GM12878 (cell line): ENCODE measurements around the gene RNLS. TPM values are rescaled to one million over a fixed set of nuclear protein-coding genes. Genes with fewer than 3 reads are reported as not detected.

Experiments used
- ATAC-seq: fragments of 200-7000 bp; cut with Tn5 transposase; 3 replicates; pipeline ENCODE4 v1.9.1; 2020; ENCODE audit warnings: mild to moderate bottlenecking, moderate library complexity
- BruUV-seq: library from RNA; stranded (reverse); fragments of 400-500 nt; replicated peaks from 2 replicates; lab custom pipeline; 2021; lab: Mats Ljungman, UMichigan
- CTCF ChIA-PET: fragments of 300-600 bp; sonication (Branson Sonifier 250); formaldehyde crosslinking; extraction: SDS; loops from one replicate; lab custom pipeline; 2021; ENCODE audit warnings: inconsistent platforms; lab: Yijun Ruan, JAX
- POLR2A ChIA-PET: fragments of 350-600 bp; formaldehyde crosslinking; extraction: SDS; loops from one replicate; lab custom pipeline; 2021; ENCODE audit warnings: inconsistent platforms; lab: Charles Lee
- RAD21 ChIA-PET: fragments of 300-600 bp; sonication (Branson Sonifier 250); formaldehyde crosslinking; loops from one replicate; lab custom pipeline; 2023; ENCODE audit warnings: antibody characterized with exemption; ENCODE audit not compliant: unreplicated experiment; lab: Charles Lee
- SMC1A ChIA-PET: fragments of 300-600 bp; sonication (Branson Sonifier 250); formaldehyde crosslinking; loops from one replicate; lab custom pipeline; 2023; ENCODE audit not compliant: unreplicated experiment, uncharacterized antibody; lab: Charles Lee
- DNase-seq: peaks from one replicate; pipeline ENCODE4 v3.0.0-alpha.2; 2011; ENCODE audit warnings: low read depth, low spot score
- FAIRE-seq: peaks from 3 replicates; lab custom pipeline; 2011; peaks lifted over from hg19 to GRCh38; lab: Jason Lieb, UNC
- H2AFZ ChIP-seq: 2 replicates; pipeline ENCODE4 v1.6.0; 2011; ENCODE audit warnings: low read depth, low read length, control low read depth; ENCODE audit not compliant: control insufficient read depth
- H3K27ac ChIP-seq: 2 replicates; pipeline ENCODE4 v1.5.1; 2011; ENCODE audit warnings: control low read depth; ENCODE audit not compliant: control insufficient read depth, insufficient read depth
- H3K27me3 ChIP-seq, 2 experiments: replicated peaks in 1 of 2; 2 replicates each; pipeline versions ENCODE4 v1.6.0 to v1.6.1; 2011; ENCODE audit warnings: low read length in 1 of 2; ENCODE audit not compliant: control insufficient read depth in 2 of 2, insufficient read depth in 2 of 2
- H3K36me3 ChIP-seq, 2 experiments: 2 replicates each; pipeline ENCODE4 v1.5.1; 2011; ENCODE audit warnings: low read length in 1 of 2; ENCODE audit not compliant: control insufficient read depth in 2 of 2, insufficient read depth in 2 of 2
- H3K4me1 ChIP-seq: 2 replicates; pipeline ENCODE4 v1.6.1; 2011; ENCODE audit warnings: mild to moderate bottlenecking, low read length, moderate library complexity, mixed read lengths; ENCODE audit not compliant: control insufficient read depth, insufficient read depth
- H3K4me2 ChIP-seq: 2 replicates; pipeline ENCODE4 v1.6.0; 2011; ENCODE audit warnings: control low read depth; ENCODE audit not compliant: control insufficient read depth, insufficient read depth
- H3K4me3 ChIP-seq: fragments of 200-600 bp; sonication (generic); 2 replicates; pipeline ENCODE4 v1.5.1; 2016
- H3K79me2 ChIP-seq: 2 replicates; pipeline ENCODE4 v1.6.0; 2011; ENCODE audit warnings: low read length; ENCODE audit not compliant: control insufficient read depth, insufficient read depth
- H3K9ac ChIP-seq: 2 replicates; pipeline ENCODE4 v1.8.0; 2011; ENCODE audit warnings: low read length, control low read depth, mixed read lengths; ENCODE audit not compliant: control insufficient read depth, insufficient read depth
- H3K9me3 ChIP-seq: replicated peaks from 3 replicates; pipeline ENCODE4 v1.5.1; 2011; ENCODE audit warnings: mild to moderate bottlenecking, low read length; ENCODE audit not compliant: control insufficient read depth, insufficient read depth
- H4K20me1 ChIP-seq: 2 replicates; pipeline ENCODE4 v1.6.0; 2011; ENCODE audit not compliant: control insufficient read depth, insufficient read depth
- BACH1 ChIP-seq: fragments of 450-650 bp; IDR thresholded peaks from 2 replicates; pipeline ENCODE4 v1.6.1; 2017; ENCODE audit warnings: mild to moderate bottlenecking, borderline replicate concordance
- BCL11A ChIP-seq: IDR thresholded peaks from 2 replicates; pipeline ENCODE4 v1.6.1; 2011; ENCODE audit warnings: low read depth, low read length
- HDAC2 ChIP-seq: fragments of 200-600 bp; sonication (generic); IDR thresholded peaks from 2 replicates; pipeline ENCODE4 v1.6.1; 2017
- MAX ChIP-seq: IDR thresholded peaks from 2 replicates; pipeline ENCODE4 v1.6.1; 2012; ENCODE audit warnings: low read depth, low read length, improper control_type of control experiment
- MTA3 ChIP-seq: IDR thresholded peaks from 2 replicates; pipeline ENCODE4 v1.6.1; 2012; ENCODE audit warnings: low read length, inconsistent platforms, borderline replicate concordance
- NFIC ChIP-seq: IDR thresholded peaks from 2 replicates; pipeline ENCODE4 v1.6.1; 2012; ENCODE audit warnings: low read depth, mild to moderate bottlenecking, inconsistent platforms, low read length, moderate library complexity
- POLR2AphosphoS2 ChIP-seq: IDR thresholded peaks from 2 replicates; pipeline ENCODE4 v1.6.1; 2011; ENCODE audit warnings: low read depth, mild to moderate bottlenecking, low read length, improper control_type of control experiment, moderate library complexity
- PRDM15 ChIP-seq: fragments of 450-650 bp; formaldehyde crosslinking; IDR thresholded peaks from 2 replicates; pipeline ENCODE4 v1.4.0; 2020; ENCODE audit warnings: mild to moderate bottlenecking, moderate library complexity
- RAD51 ChIP-seq: fragments of 450-650 bp; IDR thresholded peaks from 2 replicates; pipeline ENCODE4 v1.6.1; 2016; ENCODE audit warnings: moderate library complexity, mild to moderate bottlenecking, inconsistent platforms
- SIN3A ChIP-seq: IDR thresholded peaks from 2 replicates; pipeline ENCODE4 v1.6.1; 2012; ENCODE audit warnings: low read depth, low read length, improper control_type of control experiment
- SMAD5 ChIP-seq: IDR thresholded peaks from 2 replicates; pipeline ENCODE4 v1.6.1; 2016; ENCODE audit warnings: antibody characterized with exemption, low read depth
- YY1 ChIP-seq: IDR thresholded peaks from 2 replicates; pipeline ENCODE4 v1.6.1; 2011; ENCODE audit warnings: low read depth, mild to moderate bottlenecking, low read length
- WGBS: methylation state at CpG from one replicate; pipeline ENCODE4 v1.1.6; 2016; ENCODE audit warnings: low lambda C conversion rate; ENCODE audit not compliant: insufficient replicate concordance, insufficient coverage; ENCODE audit errors: missing lambda C conversion rate; 5-methylcytosine and 5-hydroxymethylcytosine counted together
- in situ Hi-C: fragments of 300-500 bp; cut with MboI; formaldehyde crosslinking; loops from 9 replicates; pipeline ENCODE4 v1.14.3; 2018; ENCODE audit warnings: mixed read lengths
- intact Hi-C: fragments of 100-400 bp; cut with micrococcal nuclease; formaldehyde crosslinking; loops from one replicate; pipeline ENCODE4 v1.14.2; 2022; ENCODE audit not compliant: unreplicated experiment
- polyA plus RNA-seq, 11 experiments: library from polyadenylated mRNA; depleted of rRNA in 4 of 11; unstranded in 6 of 11; stranded (reverse) in 5 of 11; fragments of >200 nt; fragmentation: Nextera tagmentation in 4 of 11; fragmentation: Illumina TruSeq in 1 of 11; extraction: Ambion mirVana in 4 of 11; extraction: Trizol in 1 of 11; gene quantifications; 1 replicate in 1 of 11; 2 replicates in 10 of 11; pipeline versions ENCODE4 v1.2.1 to v1.2.3, GENCODE V29; 2011 to 2016; ENCODE audit warnings: inconsistent platforms in 2 of 11, missing spikeins in 2 of 11, low read depth in 1 of 11
- total RNA-seq, 4 experiments: library from RNA; depleted of rRNA in 3 of 4; stranded (reverse); fragments of >200 nt in 3 of 4; fragmentation: Illumina TruSeq in 1 of 4; extraction: Trizol in 1 of 4; gene quantifications; 2 replicates each; pipeline versions ENCODE4 v1.2.1 to v1.2.3, GENCODE V29; 2013 to 2021

Gene RNLS
- total and polyA plus RNA-seq, 10 of the 15 experiments (the other 5 are each of a cell fraction or from before 2014, with no cell fraction given): 3.4 to 6.7 (median 4.6) TPM

GRCh38 chr10:88234297-88234696 lies 348.8 kb downstream of the RNLS start:
- Histone ChIP-seq H3K27me3 (no peaks in the 10 kb centered on the region), H4K20me1 (no peaks in the 10 kb centered on the region), H3K4me1 (no peaks in the 10 kb centered on the region), H3K36me3 (no peaks in the 10 kb centered on the region; a peak in 1 of 4 replicates), H3K9ac (no peak overlapping the region), H2AFZ (no peak overlapping the region), H3K79me2 (no peaks in the 10 kb centered on the region), H3K4me2 (no peak overlapping the region), H3K9me3 (no peaks in the 10 kb centered on the region; the same call in 2 of the 3 replicates), H3K4me3 (no peak overlapping the region), H3K27ac (no peak overlapping the region)
- ChIA-PET CTCF (no interaction called here), RAD21 (no interaction called here), SMC1A (no interaction called here), POLR2A (no interaction called here)
- FAIRE-seq (no peak), DNase-seq (no peak), ATAC-seq (no peak)
- intact Hi-C loops: no loop called here
- in situ Hi-C loops: no loop called here
- no TSS peak for BruUV-seq
- TF ChIP-seq NFIC (no peak), BCL11A (no peak), YY1 (no peak), MTA3 (no peak), POLR2AphosphoS2 (no peak), MAX (no peak)
- WGBS: 81% methylated on average over 4 of the region's 4 CpGs

- ATAC-seq (no peak), DNase-seq (no peak), FAIRE-seq (no peak)
- no peak overlapping the region for H3K4me2 ChIP-seq
- in situ Hi-C loops: no loop called here
- no peak overlapping the region for H3K27ac ChIP-seq
- CTCF ChIA-PET: no interaction called here
- H3K36me3 ChIP-seq: no peaks in the 10 kb centered on the region; a peak in 1 of 4 replicates
- H3K4me1 ChIP-seq: no peaks in the 10 kb centered on the region
- POLR2A ChIA-PET: no interaction called here
- no TSS peak for BruUV-seq
- H3K4me3 ChIP-seq: no peak overlapping the region
- RAD21 ChIA-PET: no interaction called here
- WGBS: 87% methylated on average over 6 of the region's 6 CpGs
- no peak overlapping the region for H3K9ac ChIP-seq
- no peaks in the 10 kb centered on the region for H3K27me3 ChIP-seq
- TF ChIP-seq PRDM15 (CRISPR knock-in tag) (no peak), HDAC2 (no peak), BACH1 (no peak), SMAD5 (no peak), SIN3A (no peak), RAD51 (no peak)
- no peaks in the 10 kb centered on the region for H3K79me2 ChIP-seq
- no peaks in the 10 kb centered on the region for H4K20me1 ChIP-seq
- no peaks in the 10 kb centered on the region; the same call in 2 of the 3 replicates for H3K9me3 ChIP-seq
- H2AFZ ChIP-seq: no peak overlapping the region
- SMC1A ChIA-PET: interaction anchor here (0.8 kb wide), 1 partner anchor 126 kb away, joined by 3 read pairs; no protein-coding TSS in a partner anchor
- intact Hi-C loops: no loop called here
These were observed 349.2 kb downstream of the RNLS start for GRCh38 chr10:88233870-88234269.
